Measurements from ENCODE around the gene USP17L26. TPM values are rescaled to one million over a fixed set of nuclear protein-coding genes. Genes with fewer than 3 reads are reported as not detected.

USP17L26 gene
- not detected in 2 replicates for total RNA-seq

GRCh38 chr4:9334358-9334757, at the start of gene USP17L26:
Gene USP17L26, plus strand, starts transcription at chr4:9334658. Its CDS starts 0 bp downstream, at chr4:9334658.

GRCh38 chr4:9324865-9325264, 9.6 kb upstream of the USP17L26 start, which contains the start of gene USP17L24:
Gene USP17L24, plus strand, starts transcription at chr4:9325165. Its CDS starts 0 bp downstream, at chr4:9325165.

GRCh38 chr4:9329611-9330010, 4.8 kb upstream of the USP17L26 start, which contains the start of gene USP17L25:
Gene USP17L25, plus strand, starts transcription at chr4:9329911. Its CDS starts 0 bp downstream, at chr4:9329911.

GRCh38 chr4:9339103-9339502, 4.6 kb downstream of the USP17L26 start, which contains the start of gene USP17L5:
Gene USP17L5, plus strand, starts transcription at chr4:9339403. Its CDS starts 0 bp downstream, at chr4:9339403.

GRCh38 chr4:9343848-9344247, 9.4 kb downstream of the USP17L26 start, which contains the start of gene USP17L27:
Gene USP17L27, plus strand, starts transcription at chr4:9344148. Its CDS starts 0 bp downstream, at chr4:9344148.

GRCh38 chr4:9348593-9348992, 14.1 kb downstream of the USP17L26 start, which contains the start of gene USP17L28:
Gene USP17L28, plus strand, starts transcription at chr4:9348893. Its CDS starts 0 bp downstream, at chr4:9348893.

GRCh38 chr4:9353338-9353737, 18.9 kb downstream of the USP17L26 start, which contains the start of gene USP17L29:
Gene USP17L29, plus strand, starts transcription at chr4:9353638. Its CDS starts 0 bp downstream, at chr4:9353638.

GRCh38 chr4:9362829-9363228, 28.4 kb downstream of the USP17L26 start, which contains the start of gene USP17L30:
Gene USP17L30, plus strand, starts transcription at chr4:9363129. Its CDS starts 0 bp downstream, at chr4:9363129.

Other genes with a start within 250 kb of the USP17L26 start
- not detected in 2 replicates for gene FAM90A26, start 164.2 kb upstream of the USP17L26 start, total RNA-seq
- gene USP17L10, start 124.0 kb upstream of the USP17L26 start, total RNA-seq, result not detected in 2 replicates
- not detected in 2 replicates for gene USP17L11, start 119.3 kb upstream of the USP17L26 start, total RNA-seq
- not detected in 2 replicates for gene USP17L12, start 114.5 kb upstream of the USP17L26 start, total RNA-seq
- not detected in 2 replicates for gene USP17L13, start 109.8 kb upstream of the USP17L26 start, total RNA-seq
- gene USP17L15, start 100.3 kb upstream of the USP17L26 start, total RNA-seq, result not detected in 2 replicates
- gene USP17L17, start 90.8 kb upstream of the USP17L26 start, total RNA-seq, result not detected in 2 replicates
- gene USP17L18, start 86.0 kb upstream of the USP17L26 start, total RNA-seq, result not detected in 2 replicates
- gene USP17L19, start 81.3 kb upstream of the USP17L26 start, total RNA-seq, result not detected in 2 replicates
- gene USP17L20, start 76.5 kb upstream of the USP17L26 start, total RNA-seq, result not detected in 2 replicates
- not detected in 2 replicates for gene USP17L21, start 71.8 kb upstream of the USP17L26 start, total RNA-seq
- gene USP17L22, start 67.0 kb upstream of the USP17L26 start, total RNA-seq, result not detected in 2 replicates
- not detected in 2 replicates for gene USP17L24, start 9.5 kb upstream of the USP17L26 start, total RNA-seq
- not detected in 2 replicates for gene USP17L25, start 4.7 kb upstream of the USP17L26 start, total RNA-seq
- gene USP17L5, start 4.7 kb downstream of the USP17L26 start, total RNA-seq, result not detected in 2 replicates
- not detected in 2 replicates for gene USP17L27, start 9.5 kb downstream of the USP17L26 start, total RNA-seq
- gene USP17L28, start 14.2 kb downstream of the USP17L26 start, total RNA-seq, result not detected in 2 replicates
- gene USP17L29, start 19.0 kb downstream of the USP17L26 start, total RNA-seq, result not detected in 2 replicates
- gene USP17L30, start 28.5 kb downstream of the USP17L26 start, total RNA-seq, result not detected in 2 replicates
- gene DEFB131A, start 109.8 kb downstream of the USP17L26 start, total RNA-seq, result not detected in 2 replicates